ENCODE measurements around the gene ZMYND15.

ZMYND15 gene

GRCh38 chr17:4716081-4716480, 23.6 kb upstream of the ZMYND15 start:
- no peak for DNase-seq

GRCh38 chr17:4717791-4718190, 21.8 kb upstream of the ZMYND15 start:
- DNase-seq, result no peak

GRCh38 chr17:4718276-4718675, 21.4 kb upstream of the ZMYND15 start:
- no peak for DNase-seq

GRCh38 chr17:4719146-4719545, 20.5 kb upstream of the ZMYND15 start:
- no peak for DNase-seq

- DNase-seq, result peak; percentile 47
Observed at GRCh38 chr17:4719684-4720221, 19.9 kb upstream of the ZMYND15 start.

GRCh38 chr17:4720787-4721186, 18.8 kb upstream of the ZMYND15 start:
- DNase-seq, result no peak

GRCh38 chr17:4721203-4722135, 18.2 kb upstream of the ZMYND15 start:
- DNase-seq, result peak; percentile 88

- no peak for DNase-seq
Observed at GRCh38 chr17:4722678-4723240, 16.9 kb upstream of the ZMYND15 start.

- no peak for DNase-seq
Observed at GRCh38 chr17:4724650-4725049, 15.0 kb upstream of the ZMYND15 start.

GRCh38 chr17:4725646-4726310, 13.9 kb upstream of the ZMYND15 start:
- no peak for DNase-seq

GRCh38 chr17:4728124-4728523, 11.5 kb upstream of the ZMYND15 start:
- no peak for DNase-seq

- DNase-seq, result no peak
Observed at GRCh38 chr17:4733073-4733531, 6.5 kb upstream of the ZMYND15 start.

GRCh38 chr17:4734857-4735475, 4.7 kb upstream of the ZMYND15 start:
- DNase-seq, result no peak

- peak; percentile 11 for DNase-seq
Observed at GRCh38 chr17:4735876-4736651, 3.6 kb upstream of the ZMYND15 start.

GRCh38 chr17:4738136-4739121, 1.2 kb upstream of the ZMYND15 start:
- DNase-seq, result no peak

GRCh38 chr17:4740025-4740351, 355 bp downstream of the ZMYND15 start:
- DNase-seq, result no peak

GRCh38 chr17:4740584-4740983, 951 bp downstream of the ZMYND15 start:
- DNase-seq, result no peak

GRCh38 chr17:4741544-4741943, 1.9 kb downstream of the ZMYND15 start:
- DNase-seq, result no peak

GRCh38 chr17:4742133-4742532, 2.5 kb downstream of the ZMYND15 start:
- DNase-seq, result no peak

- DNase-seq, result no peak
Observed at GRCh38 chr17:4742629-4743028, 3.0 kb downstream of the ZMYND15 start.

- no peak for DNase-seq
Observed at GRCh38 chr17:4743216-4743615, 3.6 kb downstream of the ZMYND15 start.

Data from NCI-H226 (cell line).